GM19467 (cell line): ENCODE data around the gene C14orf93.
"Not testable (repeated sequence)": the region's sequence is repeated elsewhere in the genome, so short reads cannot be mapped to it uniquely, and the experiment has no call there.

ENCODE experiments used
- ATAC-seq: cut with Tn5 transposase; IDR thresholded peaks from one replicate; pipeline ENCODE4 v1.9.1; 2021; ENCODE audit warnings: mild to moderate bottlenecking, moderate library complexity; ENCODE audit not compliant: unreplicated experiment

Gene C14orf93

DNA sequence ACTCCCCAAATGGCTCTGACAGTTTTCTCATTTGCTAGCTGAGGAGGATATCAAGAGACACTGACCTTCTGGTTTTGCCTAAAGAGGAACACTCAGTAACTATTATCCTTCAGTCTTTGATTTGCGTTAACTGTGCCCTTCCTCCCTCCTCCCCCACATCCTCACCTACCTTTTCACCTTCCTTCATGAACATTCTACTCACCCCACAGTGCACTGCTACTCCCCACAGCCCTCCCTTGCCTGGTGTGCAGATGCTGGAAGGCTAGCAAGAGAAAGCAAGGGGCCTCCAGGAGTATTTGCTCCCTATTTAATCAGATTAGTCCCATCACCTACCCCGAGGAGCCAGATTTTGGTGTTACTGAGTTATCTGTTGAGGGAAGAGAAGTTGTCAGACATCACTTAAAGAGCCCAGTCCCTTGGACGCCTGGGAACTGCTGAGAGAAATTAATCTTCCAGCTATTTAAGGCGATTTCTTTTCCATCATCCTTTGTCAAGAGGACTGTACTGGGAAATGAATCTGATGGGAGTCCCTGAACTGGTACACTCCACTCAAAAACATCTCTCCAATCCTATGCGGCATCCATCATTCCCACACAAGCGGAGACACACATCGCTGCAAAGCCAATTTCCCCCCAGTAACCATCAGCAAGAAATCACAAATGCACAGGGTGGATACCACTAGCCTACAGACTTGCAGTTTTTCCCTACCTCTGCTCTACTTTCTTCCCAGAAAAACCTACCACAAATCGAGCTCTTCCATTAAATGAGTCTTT, 13.3 kb upstream of the C14orf93 start:
- no peak for ATAC-seq

GRCh38 chr14:23021889-23022442, 12.0 kb upstream of the C14orf93 start:
- ATAC-seq = no peak

GRCh38 chr14:23021434-23021833, 11.5 kb upstream of the C14orf93 start:
- no peak for ATAC-seq

GRCh38 chr14:23020143-23021128, 10.5 kb upstream of the C14orf93 start:
- ATAC-seq = no peak

DNA sequence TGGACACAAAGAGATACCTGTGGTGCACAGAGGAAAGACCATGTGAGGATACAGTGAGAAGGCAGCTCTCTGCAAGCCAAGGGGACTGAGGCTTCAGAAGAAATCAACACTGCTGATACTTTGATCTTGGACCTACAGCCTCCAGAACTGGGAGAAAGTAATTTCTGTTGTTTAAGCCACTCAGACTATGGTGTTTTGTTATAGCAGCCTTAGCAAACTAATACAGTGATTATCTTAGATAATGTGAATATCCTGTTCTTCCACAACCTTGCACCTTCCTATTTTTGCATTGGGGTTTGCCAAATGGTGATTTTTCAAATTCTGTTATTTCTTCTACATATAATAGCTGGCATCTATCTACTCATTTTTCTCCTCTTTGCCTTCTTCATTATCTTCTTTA, 8.2 kb upstream of the C14orf93 start:
- no peak for ATAC-seq

DNA sequence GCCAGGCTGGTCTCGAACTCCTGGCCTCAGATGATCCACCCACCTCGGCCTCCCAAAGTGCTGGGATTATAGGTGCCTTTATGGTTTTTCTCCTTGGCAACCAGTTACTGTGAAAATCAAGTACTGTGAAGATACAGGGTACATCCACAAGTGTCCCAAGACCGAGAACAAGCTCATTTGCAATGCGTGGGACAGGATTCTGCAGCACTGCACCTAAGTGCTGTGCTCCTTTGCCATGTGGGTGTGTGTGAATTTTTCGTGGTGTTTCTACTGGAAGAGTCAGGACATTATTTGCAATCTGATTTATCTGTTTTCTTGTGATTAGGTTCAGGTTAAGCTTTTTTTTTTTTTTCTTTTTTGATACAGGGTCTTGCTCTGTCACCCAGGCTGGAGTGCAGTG, 7.1 kb upstream of the C14orf93 start:
- ATAC-seq = no peak

- ATAC-seq = no peak
These were observed 5.7 kb upstream of the C14orf93 start for GRCh38 chr14:23015618-23016017.

DNA sequence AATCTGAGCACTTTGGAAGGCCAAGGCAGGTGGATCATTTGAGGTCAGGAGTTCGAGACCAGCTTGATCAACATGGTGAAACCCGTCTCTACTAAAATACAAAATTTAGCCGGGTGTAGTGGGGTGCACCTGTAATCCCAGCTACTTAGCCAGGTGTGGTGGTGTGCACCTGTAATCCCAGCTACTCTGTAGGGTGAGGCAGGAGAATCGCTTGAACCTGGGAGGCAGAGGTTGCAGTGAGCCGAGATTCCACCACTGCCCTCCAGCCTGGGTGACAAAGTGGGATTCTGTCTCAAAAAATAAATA, 3.8 kb upstream of the C14orf93 start:
- ATAC-seq = not testable (repeated sequence)

DNA sequence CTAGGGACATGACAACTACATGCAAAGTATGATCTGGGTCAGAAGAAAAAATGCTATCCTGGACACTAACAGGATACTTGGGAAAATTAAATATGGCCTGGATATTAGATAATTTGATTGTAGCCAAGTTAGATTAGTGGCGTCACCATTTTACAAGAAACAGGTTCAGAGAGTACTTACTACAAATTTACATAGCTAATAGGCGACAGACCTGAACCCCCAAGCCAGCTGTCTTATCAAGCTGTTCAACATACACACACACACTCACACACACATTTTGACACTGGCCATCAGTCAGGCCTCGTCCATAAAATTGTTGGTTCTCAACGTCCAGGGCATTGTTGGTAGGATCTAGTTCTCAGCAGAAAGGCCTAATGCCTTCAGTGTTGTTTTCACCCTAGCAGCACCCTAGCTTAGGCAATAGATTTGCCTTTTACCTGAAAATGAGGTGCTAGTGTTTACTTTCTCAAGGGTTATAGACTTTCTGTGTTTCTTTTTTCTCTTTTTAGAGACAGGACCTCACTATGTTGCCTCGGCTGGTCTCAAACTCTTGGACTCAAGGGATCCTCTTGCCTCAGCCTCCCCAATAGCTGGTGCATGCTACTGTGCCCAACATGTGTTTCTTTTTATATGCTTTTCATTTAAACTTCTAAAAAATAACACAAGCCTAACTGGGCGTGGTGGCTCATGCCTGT, 3.3 kb upstream of the C14orf93 start:
- no peak for ATAC-seq

DNA sequence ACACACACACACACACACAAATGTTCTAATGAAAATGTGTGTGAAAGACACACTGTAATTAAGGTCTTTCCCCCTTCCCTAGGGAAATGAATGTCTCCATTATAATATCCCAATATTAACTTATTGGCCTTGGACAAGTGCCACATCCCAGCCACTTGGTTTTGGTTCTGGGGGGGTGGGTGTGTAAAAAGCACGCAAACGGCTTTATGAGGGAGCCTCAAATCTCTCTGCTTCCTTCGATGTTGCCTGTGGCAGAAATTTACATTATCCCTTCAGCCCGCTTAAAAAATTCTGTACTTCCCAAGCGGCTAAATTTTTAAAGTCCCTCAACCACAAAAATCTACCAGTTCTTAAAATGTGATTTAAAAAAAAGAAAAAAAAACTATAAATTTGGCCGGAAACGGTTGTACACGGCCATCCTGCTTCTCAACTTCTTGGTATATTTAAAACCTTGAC, 432 bp downstream of the C14orf93 start:
- no peak for ATAC-seq

DNA sequence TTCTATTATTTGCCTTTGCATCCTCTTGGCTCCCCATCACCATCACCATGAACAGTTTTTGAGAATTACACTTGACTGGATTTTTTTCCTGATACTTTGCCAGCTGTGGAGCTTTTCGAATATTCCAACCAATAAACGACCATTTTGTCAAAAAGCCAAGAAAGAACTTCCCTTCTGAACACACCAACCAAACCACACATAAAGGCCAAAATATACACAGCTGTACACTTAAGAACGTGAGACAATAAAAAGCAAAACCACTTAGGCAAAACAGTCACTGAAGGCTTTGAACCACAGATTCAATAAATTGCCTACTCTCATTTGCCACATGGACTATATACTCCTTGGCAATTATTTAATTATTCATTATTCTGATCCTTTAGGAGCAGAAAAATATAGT, 1.1 kb downstream of the C14orf93 start:
- no peak for ATAC-seq

DNA sequence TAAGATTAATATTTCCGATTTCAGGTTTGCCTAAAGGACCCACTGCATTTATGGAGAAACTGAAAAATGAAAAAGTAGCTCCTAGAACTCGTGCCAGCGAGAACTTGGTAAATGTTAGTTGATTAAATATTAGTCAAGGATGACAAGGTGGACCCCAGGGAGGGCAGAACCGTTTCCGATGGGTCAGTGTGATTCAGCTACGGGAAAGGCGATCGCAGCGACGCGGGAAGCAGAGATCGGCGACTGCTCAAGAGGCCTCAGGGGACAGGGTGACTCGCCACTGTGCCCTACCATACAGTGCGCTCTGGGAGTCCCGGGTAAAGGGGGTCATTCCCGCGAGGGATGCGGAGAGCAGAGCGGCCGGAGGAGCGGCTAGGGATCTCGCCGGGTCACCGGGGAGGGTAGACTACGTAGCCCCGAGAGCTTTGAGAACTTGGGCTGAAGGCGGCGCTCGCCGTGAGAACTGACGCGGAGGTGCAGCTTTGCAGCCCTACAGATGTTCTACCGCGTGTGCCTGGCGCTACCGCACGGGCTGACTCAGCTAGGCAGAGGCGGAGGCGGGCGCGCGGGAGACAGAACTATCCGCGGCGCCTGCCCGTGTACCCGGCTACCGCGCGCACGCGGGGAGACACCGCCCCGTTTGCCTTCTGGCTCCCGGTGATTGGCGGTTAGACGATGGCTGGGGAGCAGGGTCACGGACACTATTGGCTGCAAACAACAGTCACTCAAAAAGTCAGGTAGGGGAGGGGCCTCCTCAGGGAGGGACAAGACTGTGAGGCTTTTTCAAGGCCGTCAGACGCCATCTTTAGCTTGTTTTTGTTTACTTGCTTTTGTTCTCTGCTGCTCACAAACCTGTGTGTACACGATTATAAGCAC, 3.2 kb downstream of the C14orf93 start:
- peak; percentile 88 for ATAC-seq

GRCh38 chr14:23006188-23006534, 3.8 kb downstream of the C14orf93 start:
- ATAC-seq = no peak

DNA sequence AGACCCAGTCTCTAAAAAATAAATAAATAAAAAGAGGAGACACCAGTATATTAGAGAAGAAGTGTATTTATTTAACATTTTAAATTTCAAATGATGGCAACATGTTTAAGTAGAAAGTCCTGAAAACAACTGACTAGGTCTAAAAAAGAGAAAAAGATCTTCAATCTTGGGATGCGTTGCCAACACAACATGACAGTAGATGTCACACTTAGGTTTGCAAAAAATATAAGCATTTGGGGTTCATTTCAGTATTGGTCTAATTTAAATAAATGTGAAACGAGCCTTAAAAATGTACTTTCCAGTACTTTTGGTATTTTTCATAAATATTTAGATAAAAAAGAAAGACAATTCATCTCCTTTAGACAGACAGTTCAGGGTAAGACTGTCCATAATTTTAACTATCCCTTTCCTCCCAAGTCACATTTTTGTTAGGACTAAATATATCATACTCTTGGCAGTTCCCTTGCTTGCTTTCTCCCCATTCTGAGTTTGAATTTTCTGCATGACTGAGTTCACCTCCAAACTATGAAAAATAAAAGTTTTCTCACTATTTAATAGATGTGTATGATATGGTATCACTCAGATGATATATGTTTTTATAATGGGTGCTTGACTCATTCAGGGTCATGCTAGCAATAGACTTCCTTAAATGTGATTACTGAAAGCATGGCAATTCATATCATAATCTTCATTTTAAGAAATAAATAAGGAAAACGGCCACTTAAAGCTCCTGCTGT, 4.3 kb downstream of the C14orf93 start:
- ATAC-seq = no peak

DNA sequence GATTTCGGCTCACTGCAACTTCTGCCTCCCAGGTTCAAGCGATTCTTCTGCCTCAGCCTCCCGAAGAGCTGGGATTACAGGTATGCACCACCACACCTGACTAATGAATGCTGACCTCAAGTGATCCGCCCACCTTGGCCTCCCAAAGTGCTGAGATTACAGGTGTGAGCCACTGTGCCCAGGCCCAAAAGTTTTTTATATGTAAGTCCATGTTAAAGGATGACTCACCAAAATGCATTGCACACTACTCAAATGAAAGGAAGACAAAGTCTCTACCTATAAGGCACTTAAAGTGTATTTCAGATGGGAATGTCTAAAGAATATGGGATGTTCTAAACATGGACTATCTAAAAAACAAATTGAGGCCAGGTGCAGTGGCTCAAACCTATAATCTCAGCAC, 5.7 kb downstream of the C14orf93 start:
- ATAC-seq = not testable (repeated sequence)

DNA sequence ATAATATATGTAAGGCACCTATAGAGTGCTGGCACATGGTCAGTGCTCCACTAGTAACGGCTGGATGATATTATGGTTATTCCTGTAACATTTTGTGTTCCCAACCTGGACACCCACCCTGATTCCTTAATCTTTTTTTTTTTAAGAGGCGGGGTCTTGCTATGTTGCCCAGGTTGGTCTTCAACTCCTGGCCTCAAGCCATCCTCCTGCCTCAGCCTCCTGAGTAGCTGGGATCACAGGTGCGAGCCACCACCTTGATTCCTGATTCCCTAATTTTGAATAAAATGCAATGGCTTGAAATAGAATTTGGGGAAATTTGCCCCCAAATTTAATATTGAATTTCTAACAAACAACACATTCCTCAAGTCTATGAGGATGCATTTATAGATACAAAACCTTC, 7.4 kb downstream of the C14orf93 start:
- ATAC-seq = no peak

DNA sequence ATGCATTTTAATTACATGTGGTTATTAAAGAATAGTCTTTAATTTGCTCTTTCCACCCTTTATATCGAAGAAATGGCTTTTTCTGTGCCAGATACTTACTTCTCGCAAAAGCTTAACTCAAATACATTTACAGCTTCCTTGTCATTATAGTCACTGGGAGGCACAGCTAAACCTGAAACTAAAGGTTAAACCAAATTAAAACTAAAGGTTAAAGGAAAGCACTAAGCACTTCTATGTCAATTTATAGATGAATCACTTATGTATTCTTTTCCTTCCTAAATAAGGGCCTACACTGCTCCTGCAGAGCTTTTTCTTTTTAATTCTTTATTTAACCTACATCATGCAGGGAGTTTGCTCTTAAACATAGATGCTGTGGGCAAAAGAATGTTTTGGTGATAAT, 9.1 kb downstream of the C14orf93 start:
- no peak for ATAC-seq

GRCh38 chr14:22998329-22999012, 11.5 kb downstream of the C14orf93 start:
- ATAC-seq = no peak
